ENCODE results near the gene ENOX1. TPM values are rescaled to one million over a fixed set of nuclear protein-coding genes. Genes with fewer than 3 reads are reported as not detected.
"Not testable (repeated sequence)": the region's sequence is repeated elsewhere in the genome, so short reads cannot be mapped to it uniquely, and the experiment has no call there.

ENOX1 gene
- 10 to 100 TPM in 7 of 12 donors, 1 to 10 TPM in 4, not detected in 1; 8.0 to 13.5 (median 10.3) TPM for polyA plus RNA-seq (ENCODE audit: insufficient read length in 12 of 12)
- long read RNA-seq, donor 1 = 0 reads
- long read RNA-seq, donor 2 = 0 reads
- long read RNA-seq, donor 3 = 0 reads
- long read RNA-seq, donor 4 = 0 reads
- long read RNA-seq, donor 5 = 0 reads
- long read RNA-seq, donor 6 = 0 reads
- long read RNA-seq, donor 7 = 0 reads
- long read RNA-seq, donor 8 = 0 reads
- long read RNA-seq, donor 9 = 0 reads
- long read RNA-seq, donor 10, partial matches to known transcripts = 0 of 1 reads
- long read RNA-seq, donor 10, other reads (novel, unspliced or antisense) = 0 of 1 reads
- long read RNA-seq, donor 11 = 0 reads

- peak; percentile 88 for DNase-seq
These were observed at the start of gene ENOX1 for GRCh38 chr13:43786766-43787517. TSS of gene ENOX1 (minus strand) at chr13:43786972.

- DNase-seq = no peak
These were observed 48.9 kb upstream of the ENOX1 start for GRCh38 chr13:43835701-43836100.

GRCh38 chr13:43831088-43831487 lies 44.3 kb upstream of the ENOX1 start:
- DNase-seq = no peak

GRCh38 chr13:43830497-43830881 lies 43.7 kb upstream of the ENOX1 start:
- DNase-seq = no peak

GRCh38 chr13:43824656-43825055 lies 37.9 kb upstream of the ENOX1 start:
- not testable (repeated sequence) for DNase-seq

GRCh38 chr13:43822969-43823368 lies 36.2 kb upstream of the ENOX1 start:
- DNase-seq = no peak

- DNase-seq = no peak
These were observed 29.7 kb upstream of the ENOX1 start for GRCh38 chr13:43816401-43816889.

GRCh38 chr13:43815204-43815603 lies 28.4 kb upstream of the ENOX1 start:
- no peak for DNase-seq

- DNase-seq = no peak
These were observed 21.9 kb upstream of the ENOX1 start for GRCh38 chr13:43808676-43809075.

- DNase-seq = no peak
These were observed 18.9 kb upstream of the ENOX1 start for GRCh38 chr13:43805681-43806128.

GRCh38 chr13:43805071-43805468 lies 18.3 kb upstream of the ENOX1 start:
- no peak for DNase-seq

GRCh38 chr13:43804461-43805070 lies 17.8 kb upstream of the ENOX1 start:
- DNase-seq = peak; percentile 76

- DNase-seq = no peak
These were observed 15.7 kb upstream of the ENOX1 start for GRCh38 chr13:43802511-43802910.

- no peak for DNase-seq
These were observed 14.1 kb upstream of the ENOX1 start for GRCh38 chr13:43800828-43801227.

GRCh38 chr13:43799191-43799590 lies 12.4 kb upstream of the ENOX1 start:
- no peak for DNase-seq

GRCh38 chr13:43797869-43798268 lies 11.1 kb upstream of the ENOX1 start:
- DNase-seq = no peak

GRCh38 chr13:43797159-43797558 lies 10.4 kb upstream of the ENOX1 start:
- no peak for DNase-seq

GRCh38 chr13:43794416-43794815 lies 7.6 kb upstream of the ENOX1 start:
- DNase-seq = no peak

- no peak for DNase-seq
These were observed 5.5 kb upstream of the ENOX1 start for GRCh38 chr13:43792076-43792881.

- peak; percentile 63 for DNase-seq
These were observed 1.2 kb upstream of the ENOX1 start for GRCh38 chr13:43787997-43788396.

GRCh38 chr13:43787518-43787891 lies 733 bp upstream of the ENOX1 start:
- no peak for DNase-seq

GRCh38 chr13:43786472-43786765 lies 353 bp downstream of the ENOX1 start:
- DNase-seq = no peak

All from muscle of arm (tissue), 14 donors.